Loucy (cell line): ENCODE results near the gene EIF6.

Experiments used
- CTCF ChIP-seq: fragments of 200-600 bp; sonication (generic); conservative IDR thresholded peaks from 2 replicates; pipeline ENCODE4 v1.5.1; 2014; ENCODE audit warnings: mild to moderate bottlenecking, antibody characterized with exemption, low read length
- EZH2phosphoT487 ChIP-seq: fragments of 200-600 bp; IDR thresholded peaks from 2 replicates; pipeline ENCODE4 v1.6.1; 2018; ENCODE audit warnings: antibody characterized with exemption, mild to moderate bottlenecking, moderate library complexity, borderline replicate concordance

DNA sequence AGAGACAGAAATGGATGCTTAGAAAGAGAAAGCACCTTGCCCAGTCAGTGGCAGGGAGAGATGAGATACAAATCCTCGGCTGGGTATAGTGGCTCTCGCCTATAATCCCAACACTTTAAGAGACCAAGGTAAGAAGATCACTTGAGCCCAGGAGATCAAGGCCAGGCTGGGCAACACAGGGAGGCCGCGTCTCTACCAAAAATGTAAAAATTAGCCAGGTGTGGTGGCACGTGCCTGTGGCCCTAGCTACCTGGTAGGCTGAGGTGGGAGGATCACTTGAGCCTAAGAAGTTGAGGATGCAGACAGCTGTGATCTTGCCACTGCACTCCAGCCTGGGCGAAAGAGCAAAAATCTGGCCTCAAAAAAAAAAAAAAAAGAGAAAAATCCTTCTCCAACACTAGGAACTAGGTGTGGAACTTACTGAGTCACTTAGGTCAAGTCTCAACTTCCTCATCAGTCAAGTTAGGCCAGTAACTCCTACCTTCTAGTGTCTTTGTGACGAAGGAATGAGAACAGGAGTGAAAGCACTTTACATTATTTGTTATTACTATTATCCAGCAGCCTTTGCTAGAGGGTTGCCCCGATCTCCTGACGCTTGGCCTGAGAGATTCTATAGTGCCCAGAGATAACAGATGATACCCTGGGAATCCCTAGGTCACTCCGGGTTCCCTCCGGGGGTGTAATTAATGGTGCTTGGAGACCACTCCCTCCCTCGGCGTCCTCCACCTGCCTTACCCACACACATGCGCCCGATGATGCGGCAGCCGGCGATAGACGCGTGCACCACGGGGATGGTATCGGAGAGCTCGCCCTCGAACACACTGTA lies 918 bp downstream of the EIF6 start:
- TF ChIP-seq CTCF = no peak
- TF ChIP-seq EZH2phosphoT487 = no peak
